ENCODE measurements around the gene TBL1X. TPM values are rescaled to one million over a fixed set of nuclear protein-coding genes. Genes with fewer than 3 reads are reported as not detected.

TBL1X gene
- total RNA-seq, 1 donor: 30.7 TPM

DNA sequence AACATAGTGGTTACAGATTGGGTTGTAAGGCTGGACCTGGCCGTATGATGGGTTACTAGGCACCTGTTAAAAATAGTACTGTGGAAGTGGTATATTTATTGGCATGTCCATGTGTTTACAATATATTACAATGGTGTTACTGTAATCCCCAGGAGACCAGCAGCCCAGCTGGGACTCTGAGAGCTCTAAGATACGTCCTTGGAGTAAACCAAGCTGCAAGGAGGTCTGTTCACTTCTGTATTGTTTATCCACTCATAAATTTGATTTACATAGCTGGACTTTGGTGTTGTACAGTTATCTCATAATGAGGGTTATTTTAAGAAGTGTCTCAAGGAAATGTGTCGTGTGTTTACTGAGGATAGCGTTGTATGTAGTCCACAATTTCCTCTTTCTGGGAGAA is 93.8 kb downstream of the TBL1X start:
- H3K4me3 ChIP-seq (ENCODE audit: low read depth, low read length): no peak overlapping the region
- peak; percentile 69 for DNase-seq (ENCODE audit: low read depth)
- TF ChIP-seq, protein P1, sequence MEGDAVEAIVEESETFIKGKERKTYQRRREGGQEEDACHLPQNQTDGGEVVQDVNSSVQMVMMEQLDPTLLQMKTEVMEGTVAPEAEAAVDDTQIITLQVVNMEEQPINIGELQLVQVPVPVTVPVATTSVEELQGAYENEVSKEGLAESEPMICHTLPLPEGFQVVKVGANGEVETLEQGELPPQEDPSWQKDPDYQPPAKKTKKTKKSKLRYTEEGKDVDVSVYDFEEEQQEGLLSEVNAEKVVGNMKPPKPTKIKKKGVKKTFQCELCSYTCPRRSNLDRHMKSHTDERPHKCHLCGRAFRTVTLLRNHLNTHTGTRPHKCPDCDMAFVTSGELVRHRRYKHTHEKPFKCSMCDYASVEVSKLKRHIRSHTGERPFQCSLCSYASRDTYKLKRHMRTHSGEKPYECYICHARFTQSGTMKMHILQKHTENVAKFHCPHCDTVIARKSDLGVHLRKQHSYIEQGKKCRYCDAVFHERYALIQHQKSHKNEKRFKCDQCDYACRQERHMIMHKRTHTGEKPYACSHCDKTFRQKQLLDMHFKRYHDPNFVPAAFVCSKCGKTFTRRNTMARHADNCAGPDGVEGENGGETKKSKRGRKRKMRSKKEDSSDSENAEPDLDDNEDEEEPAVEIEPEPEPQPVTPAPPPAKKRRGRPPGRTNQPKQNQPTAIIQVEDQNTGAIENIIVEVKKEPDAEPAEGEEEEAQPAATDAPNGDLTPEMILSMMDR (IDR thresholded peaks at IDR 0.05; ENCODE audit: insufficient read depth, low read depth, low read length): no peak

DNA sequence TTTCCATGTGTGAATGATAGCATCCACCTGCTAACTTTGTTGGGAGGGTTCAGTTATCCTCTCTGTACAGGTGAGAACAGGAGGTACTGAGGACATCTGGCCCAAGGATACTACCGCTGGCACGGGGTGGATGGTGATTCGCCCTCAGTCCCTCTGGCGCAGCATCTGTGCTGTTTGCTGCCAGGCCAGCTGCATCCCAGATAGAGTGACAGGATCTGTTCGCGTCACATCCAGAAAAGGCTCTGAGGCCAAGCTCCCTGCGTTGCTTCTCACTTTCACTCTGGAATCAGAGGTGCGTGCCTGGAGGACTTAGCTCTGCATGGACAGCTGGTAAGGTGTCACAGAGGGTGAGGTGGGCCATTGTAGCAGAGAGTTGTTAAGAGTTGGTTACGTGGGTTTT is 95.4 kb downstream of the TBL1X start:
- TF ChIP-seq, protein P1 (IDR thresholded peaks at IDR 0.05; ENCODE audit: insufficient read depth, low read depth, low read length): no peak
- H3K4me3 ChIP-seq (ENCODE audit: low read depth, low read length): no peak overlapping the region
- no peak for DNase-seq (ENCODE audit: low read depth)

DNA sequence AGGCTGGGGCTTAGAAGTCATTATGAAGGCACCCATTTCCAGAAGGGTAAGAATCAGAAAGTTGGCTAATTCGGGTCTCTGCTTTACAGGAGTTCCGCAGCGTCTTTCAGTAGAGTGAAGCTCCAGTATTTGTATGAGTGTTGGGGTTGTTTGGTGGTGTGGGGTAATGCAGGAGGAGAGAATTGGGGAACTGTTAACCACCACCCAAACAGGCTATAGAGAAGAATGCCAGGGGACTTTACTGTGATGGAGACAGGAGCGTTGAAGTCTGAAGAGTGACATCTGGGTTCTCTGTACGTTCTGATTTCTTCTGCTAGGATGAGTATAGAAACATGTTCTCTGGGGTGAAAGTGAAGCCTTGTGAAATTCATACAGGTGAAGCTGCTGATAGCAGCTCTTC is 96.3 kb downstream of the TBL1X start:
- no peak overlapping the region for H3K4me3 ChIP-seq (ENCODE audit: low read depth, low read length)
- TF ChIP-seq, protein P1 (IDR thresholded peaks at IDR 0.05; ENCODE audit: insufficient read depth, low read depth, low read length): no peak
- no peak for DNase-seq (ENCODE audit: low read depth)

DNA sequence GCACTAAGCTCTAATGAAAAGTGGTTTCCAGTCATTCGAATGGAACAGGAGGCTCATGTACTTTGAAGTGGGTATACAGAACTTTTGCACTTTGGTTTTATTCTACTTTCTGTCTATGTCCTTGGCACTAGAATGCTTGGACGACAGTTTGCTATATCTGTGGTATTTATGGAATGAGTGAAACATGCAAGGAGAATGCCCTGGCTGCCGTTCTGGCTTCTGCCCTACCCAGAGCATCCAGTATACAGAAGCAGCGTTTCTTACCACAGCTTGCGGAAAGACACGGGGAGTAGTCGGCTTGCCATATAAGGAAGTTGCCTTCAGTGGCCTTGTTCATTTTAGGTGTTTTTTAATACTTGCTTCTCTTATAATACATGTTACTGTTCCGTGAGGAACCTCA is 98.0 kb downstream of the TBL1X start:
- H3K4me3 ChIP-seq (ENCODE audit: low read depth, low read length): no peak overlapping the region
- TF ChIP-seq, protein P1 (IDR thresholded peaks at IDR 0.05; ENCODE audit: insufficient read depth, low read depth, low read length): no peak
- DNase-seq (ENCODE audit: low read depth): peak; percentile 79

DNA sequence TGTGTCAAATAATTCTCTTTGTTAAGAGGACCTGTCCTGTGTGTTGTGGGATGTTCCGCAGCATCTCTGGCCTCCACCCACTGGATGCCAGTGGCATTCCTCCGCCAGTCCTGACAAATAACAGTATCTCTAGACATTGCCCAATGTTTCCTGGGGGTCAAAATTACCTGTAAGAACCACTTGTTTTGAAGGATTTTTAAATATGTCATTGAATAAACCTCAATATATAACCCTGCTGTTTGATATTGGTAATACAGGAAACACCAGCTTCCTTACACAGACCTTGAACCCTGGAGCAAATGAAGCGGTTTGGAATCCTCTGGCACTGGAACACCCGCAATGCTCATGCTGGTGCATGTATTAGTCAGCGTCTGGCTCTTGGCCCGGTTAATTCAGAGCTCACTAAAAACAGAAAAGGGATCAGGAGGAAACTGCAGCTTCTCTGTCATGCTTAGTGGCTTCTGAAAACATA is 101.3 kb downstream of the TBL1X start:
- TF ChIP-seq, protein P1 (IDR thresholded peaks at IDR 0.05; ENCODE audit: insufficient read depth, low read depth, low read length): no peak
- H3K4me3 ChIP-seq (ENCODE audit: low read depth, low read length): no peak overlapping the region
- DNase-seq (ENCODE audit: low read depth): peak; percentile 81

DNA sequence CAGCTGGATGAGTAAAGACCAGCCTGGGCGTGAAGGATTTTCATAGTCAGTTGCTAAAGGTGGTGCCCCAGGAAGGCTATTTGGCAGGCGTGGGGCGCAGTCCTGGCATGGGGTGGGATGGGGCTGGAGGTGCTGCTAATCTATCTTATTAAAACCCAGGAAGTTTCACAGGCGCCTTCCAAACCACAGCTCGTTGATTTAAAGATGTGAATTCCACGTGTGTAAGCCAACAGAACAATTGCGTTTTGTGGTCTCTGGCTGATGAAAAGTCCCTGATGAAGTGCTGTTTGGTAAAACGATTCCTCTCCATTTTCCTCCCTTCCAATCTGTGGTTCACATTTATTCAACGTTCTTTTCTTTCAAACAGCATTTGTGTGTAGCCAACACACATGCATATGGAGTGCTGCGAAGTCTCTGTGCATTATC is 105.0 kb downstream of the TBL1X start:
- DNase-seq (ENCODE audit: low read depth): no peak
- TF ChIP-seq, protein P1 (IDR thresholded peaks at IDR 0.05; ENCODE audit: insufficient read depth, low read depth, low read length): no peak
- no peak overlapping the region for H3K4me3 ChIP-seq (ENCODE audit: low read depth, low read length)
